B cell (primary cell): Measurements from ENCODE around the gene CD180.

Experiments used
- CTCF ChIP-seq: fragments of 200-600 bp; IDR thresholded peaks from one replicate; pipeline ENCODE4 v1.8.0; 2022; ENCODE audit warnings: antibody characterized with exemption, mild to moderate bottlenecking
- EZH2 ChIP-seq: IDR thresholded peaks from 2 replicates; pipeline ENCODE4 v1.6.1; 2012; ENCODE audit warnings: borderline replicate concordance, low read depth, mild to moderate bottlenecking, moderate library complexity, low read length; ENCODE audit not compliant: insufficient read depth, poor library complexity, severe bottlenecking

- TF ChIP-seq CTCF (no peak), EZH2 (no peak)
Measured at GRCh38 chr5:67153292-67153691, 43.3 kb downstream of the CD180 start.
